ENCODE measurements around the gene GALNT16.

GALNT16 gene

DNA sequence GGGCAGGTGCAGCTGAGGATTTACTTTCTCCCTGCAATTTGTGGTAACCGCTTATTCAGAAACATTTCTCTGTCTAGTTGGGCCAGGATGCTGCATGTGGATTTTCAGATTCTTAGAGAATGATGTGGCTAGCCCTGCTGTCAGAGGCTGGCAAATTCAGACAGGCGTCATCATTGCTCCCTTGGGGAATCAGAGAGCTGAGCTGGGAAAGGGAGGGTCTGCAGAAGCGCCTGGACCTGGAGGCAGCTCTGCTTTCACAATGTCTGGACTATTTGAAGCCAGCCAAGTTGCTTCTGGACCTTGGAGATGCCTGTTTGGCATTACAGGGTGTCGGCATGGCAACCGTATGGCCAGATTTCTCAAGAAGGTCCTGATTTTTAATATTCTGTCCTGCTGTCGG lies 3.4 kb downstream of the GALNT16 start:
- H3K4me3 ChIP-seq (ENCODE audit: low read depth, low read length): no peak overlapping the region
- no peak for DNase-seq (ENCODE audit: low read depth)
- no peak for TF ChIP-seq CTCF (IDR thresholded peaks at IDR 0.05; ENCODE audit: insufficient read depth, low read depth, low read length, missing control alignments)

GRCh38 chr14:69263771-69264170 lies 3.8 kb downstream of the GALNT16 start:
- no peak for DNase-seq (ENCODE audit: low read depth)
- no peak for TF ChIP-seq CTCF (IDR thresholded peaks at IDR 0.05; ENCODE audit: insufficient read depth, low read depth, low read length, missing control alignments)
- H3K4me3 ChIP-seq (ENCODE audit: low read depth, low read length): no peak overlapping the region

DNA sequence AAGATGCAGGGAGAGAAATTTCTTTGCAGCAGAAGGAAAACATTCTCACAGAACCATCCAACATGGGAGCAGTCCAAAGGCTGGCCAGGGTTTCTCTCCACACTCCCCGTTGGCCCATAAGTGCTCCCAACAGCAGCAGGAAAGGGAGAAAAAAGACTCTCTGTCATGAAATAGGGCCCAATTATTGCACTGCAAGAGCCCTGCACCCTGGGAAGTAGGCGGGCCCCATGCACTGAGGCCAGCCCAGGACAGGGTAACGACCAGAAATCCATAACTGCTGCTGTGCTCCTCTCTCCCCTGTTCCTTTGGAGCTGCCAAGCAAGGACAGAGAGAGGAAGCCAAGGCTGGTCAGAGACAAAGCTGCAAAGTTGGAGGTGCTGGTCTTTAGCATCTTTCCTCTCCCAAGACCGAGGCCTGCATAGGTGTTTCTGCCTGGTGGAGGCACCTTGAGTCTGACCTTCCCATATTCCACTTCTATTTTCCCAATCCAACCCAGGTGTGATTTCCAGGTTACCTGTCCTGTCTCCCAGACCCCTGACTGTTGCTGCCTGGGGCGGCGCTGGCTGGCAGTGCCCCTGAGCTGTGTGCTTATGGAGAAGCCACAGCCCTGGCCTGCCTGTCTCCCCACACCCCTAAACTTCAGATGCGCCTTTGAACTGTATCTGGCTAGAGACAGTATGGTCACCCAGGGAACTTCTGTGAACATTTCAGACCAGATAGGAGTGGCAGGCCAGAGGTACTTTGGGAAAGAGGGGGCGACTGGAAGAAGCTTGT lies 6.8 kb downstream of the GALNT16 start:
- TF ChIP-seq CTCF (IDR thresholded peaks at IDR 0.05; ENCODE audit: insufficient read depth, low read depth, low read length, missing control alignments): no peak
- no peak for DNase-seq (ENCODE audit: low read depth)
- H3K4me3 ChIP-seq (ENCODE audit: low read depth, low read length): no peak overlapping the region

- TF ChIP-seq CTCF (IDR thresholded peaks at IDR 0.05; ENCODE audit: insufficient read depth, low read depth, low read length, missing control alignments): no peak
- no peak overlapping the region for H3K4me3 ChIP-seq (ENCODE audit: low read depth, low read length)
- DNase-seq (ENCODE audit: low read depth): no peak
Observed at GRCh38 chr14:69267492-69267891, 7.5 kb downstream of the GALNT16 start.

DNA sequence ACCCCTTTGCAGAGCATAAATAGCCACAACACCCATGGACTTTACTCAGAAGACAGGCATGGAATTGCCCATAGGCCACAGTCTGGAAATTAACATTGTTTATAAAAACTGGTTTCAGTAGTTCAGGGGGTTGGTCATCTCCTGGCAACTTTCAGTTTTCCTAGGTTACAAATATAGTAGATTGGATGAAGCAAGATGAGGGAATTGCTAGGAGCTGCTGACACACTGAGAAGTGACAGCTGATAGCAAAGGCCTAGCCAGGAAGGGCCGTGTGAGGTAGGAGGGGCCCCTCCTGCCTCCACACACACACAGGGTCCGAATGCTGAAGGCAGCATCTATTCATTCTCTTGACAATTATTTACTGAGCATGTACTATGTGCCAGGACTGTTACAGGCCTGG lies 8.3 kb downstream of the GALNT16 start:
- no peak for DNase-seq (ENCODE audit: low read depth)

GRCh38 chr14:69268763-69269162 lies 8.8 kb downstream of the GALNT16 start:
- H3K4me3 ChIP-seq (ENCODE audit: low read depth, low read length): no peak overlapping the region
- TF ChIP-seq CTCF (IDR thresholded peaks at IDR 0.05; ENCODE audit: insufficient read depth, low read depth, low read length, missing control alignments): no peak
- no peak for DNase-seq (ENCODE audit: low read depth)

More for the DNA sequence above, 8.3 kb downstream of the GALNT16 start:
- TF ChIP-seq CTCF (IDR thresholded peaks at IDR 0.05; ENCODE audit: insufficient read depth, low read depth, low read length, missing control alignments): no peak
- no peak overlapping the region for H3K4me3 ChIP-seq (ENCODE audit: low read depth, low read length)

GRCh38 chr14:69269381-69269780 lies 9.4 kb downstream of the GALNT16 start:
- H3K4me3 ChIP-seq (ENCODE audit: low read depth, low read length): no peak overlapping the region
- no peak for TF ChIP-seq CTCF (IDR thresholded peaks at IDR 0.05; ENCODE audit: insufficient read depth, low read depth, low read length, missing control alignments)
- DNase-seq (ENCODE audit: low read depth): no peak

All from GM12865 (cell line).